BLaER1 (cell line): ENCODE measurements around the gene PARP11.
"Not testable (repeated sequence)": the region's sequence is repeated elsewhere in the genome, so short reads cannot be mapped to it uniquely, and the experiment has no call there.

Experiments
- H3K27ac ChIP-seq: shearing (Covaris generic); formaldehyde crosslinking; 2 replicates; pipeline ENCODE4 v1.8.1; 2022
- H3K27me3 ChIP-seq: shearing (Covaris generic); formaldehyde crosslinking; 2 replicates; pipeline ENCODE4 v1.8.1; 2022
- H3K36me3 ChIP-seq: shearing (Covaris generic); formaldehyde crosslinking; 2 replicates; pipeline ENCODE4 v1.8.1; 2022
- H3K4me1 ChIP-seq: shearing (Covaris generic); formaldehyde crosslinking; 2 replicates; pipeline ENCODE4 v1.8.1; 2022
- H3K4me2 ChIP-seq: shearing (Covaris generic); formaldehyde crosslinking; 2 replicates; pipeline ENCODE4 v1.8.1; 2022
- H3K4me3 ChIP-seq: shearing (Covaris generic); formaldehyde crosslinking; 2 replicates; pipeline ENCODE4 v1.8.1; 2022
- H3K9ac ChIP-seq: shearing (Covaris generic); formaldehyde crosslinking; 2 replicates; pipeline ENCODE4 v1.8.1; 2022
- H3K9me3 ChIP-seq: shearing (Covaris generic); formaldehyde crosslinking; 2 replicates; pipeline ENCODE4 v1.8.1; 2022
- H4K20me1 ChIP-seq: shearing (Covaris generic); formaldehyde crosslinking; 2 replicates; pipeline ENCODE4 v1.8.1; 2022
- Cebpa-rat ChIP-seq: shearing (Covaris generic); IDR thresholded peaks from 2 replicates; pipeline ENCODE4 v1.8.1; 2022

Gene PARP11

DNA sequence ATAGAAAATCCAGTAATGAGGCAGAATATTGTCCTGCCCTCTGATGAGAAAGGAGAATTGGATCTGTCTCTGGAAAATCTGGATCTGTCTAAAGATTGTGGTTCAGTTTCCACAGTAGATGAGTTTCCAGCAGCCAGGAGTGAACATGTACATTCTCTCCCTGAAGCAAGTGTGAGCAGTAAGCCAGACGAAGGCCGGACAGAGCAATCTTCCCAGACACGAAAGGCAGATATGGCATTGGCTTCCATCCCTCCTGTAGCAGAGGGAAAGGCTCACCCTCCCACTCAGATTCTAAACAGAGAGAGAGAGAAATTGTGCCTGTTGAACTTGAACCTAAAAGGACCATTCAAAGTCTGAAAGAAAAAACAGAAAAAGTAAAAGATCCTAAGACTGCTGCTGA, 31.4 kb downstream of the PARP11 start:
- peaks cover 13% of the 10 kb centered on the region for H3K9me3 ChIP-seq
- H4K20me1 ChIP-seq: no peaks in the 10 kb centered on the region
- no peaks in the 10 kb centered on the region for H3K27me3 ChIP-seq
- no peak overlapping the region for H3K27ac ChIP-seq
- peaks cover 10% of the 10 kb centered on the region for H3K36me3 ChIP-seq
- no peak overlapping the region for H3K4me3 ChIP-seq
- no peak overlapping the region for H3K4me2 ChIP-seq
- H3K4me1 ChIP-seq: 0 out of 2 replicates have a peak, but pooled peaks cover 5% of the 10 kb centered on the region
- no peak overlapping the region for H3K9ac ChIP-seq
- TF ChIP-seq Cebpa-rat: no peak

DNA sequence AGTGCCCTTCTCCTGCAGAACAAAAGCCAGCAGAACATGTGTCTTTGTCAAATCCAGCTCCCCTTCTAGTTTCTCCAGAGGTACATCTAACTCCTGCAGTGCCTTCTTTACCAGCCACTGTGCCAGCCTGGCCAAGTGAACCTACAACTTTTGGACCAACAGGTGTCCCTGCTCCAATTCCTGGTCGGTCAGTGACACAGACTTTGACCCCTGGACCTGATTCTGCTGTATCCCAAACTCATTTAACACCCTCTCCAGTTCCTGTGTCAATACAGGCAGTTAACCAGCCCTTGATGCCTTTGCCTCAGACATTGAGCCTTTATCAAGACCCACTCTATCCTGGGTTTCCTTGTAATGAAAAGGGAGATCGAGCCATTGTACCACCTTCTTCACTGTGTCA, 32.4 kb downstream of the PARP11 start:
- not testable (repeated sequence) for H3K9me3 ChIP-seq, H3K4me1 ChIP-seq

DNA sequence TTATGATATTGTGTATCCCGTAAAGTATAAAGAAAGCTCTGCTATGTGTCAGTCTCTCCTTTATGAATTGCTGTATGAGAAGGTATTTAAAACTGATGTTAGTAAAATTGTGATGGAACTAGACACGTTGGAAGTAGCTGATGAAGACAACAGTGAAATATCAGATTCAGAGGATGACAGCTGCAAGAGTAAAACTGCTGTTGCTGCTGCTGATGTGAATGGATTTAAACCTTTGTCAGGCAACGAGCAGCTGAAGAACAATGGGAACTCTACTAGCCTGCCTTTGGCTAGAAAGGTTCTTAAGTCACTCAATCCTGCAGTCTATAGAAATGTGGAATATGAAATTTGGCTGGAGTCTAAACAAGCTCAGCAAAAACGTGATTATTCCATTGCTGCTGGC, 33.5 kb downstream of the PARP11 start:
- H3K4me3 ChIP-seq, H4K20me1 ChIP-seq, H3K36me3 ChIP-seq, H3K4me1 ChIP-seq, H3K27ac ChIP-seq, H3K4me2 ChIP-seq, H3K9ac ChIP-seq, H3K9me3 ChIP-seq, H3K27me3 ChIP-seq: not testable (repeated sequence)

More for the DNA sequence above, 32.4 kb downstream of the PARP11 start:
- not testable (repeated sequence) for H3K9ac ChIP-seq, H3K27ac ChIP-seq, H3K4me2 ChIP-seq, H3K27me3 ChIP-seq, H4K20me1 ChIP-seq, H3K36me3 ChIP-seq, H3K4me3 ChIP-seq

DNA sequence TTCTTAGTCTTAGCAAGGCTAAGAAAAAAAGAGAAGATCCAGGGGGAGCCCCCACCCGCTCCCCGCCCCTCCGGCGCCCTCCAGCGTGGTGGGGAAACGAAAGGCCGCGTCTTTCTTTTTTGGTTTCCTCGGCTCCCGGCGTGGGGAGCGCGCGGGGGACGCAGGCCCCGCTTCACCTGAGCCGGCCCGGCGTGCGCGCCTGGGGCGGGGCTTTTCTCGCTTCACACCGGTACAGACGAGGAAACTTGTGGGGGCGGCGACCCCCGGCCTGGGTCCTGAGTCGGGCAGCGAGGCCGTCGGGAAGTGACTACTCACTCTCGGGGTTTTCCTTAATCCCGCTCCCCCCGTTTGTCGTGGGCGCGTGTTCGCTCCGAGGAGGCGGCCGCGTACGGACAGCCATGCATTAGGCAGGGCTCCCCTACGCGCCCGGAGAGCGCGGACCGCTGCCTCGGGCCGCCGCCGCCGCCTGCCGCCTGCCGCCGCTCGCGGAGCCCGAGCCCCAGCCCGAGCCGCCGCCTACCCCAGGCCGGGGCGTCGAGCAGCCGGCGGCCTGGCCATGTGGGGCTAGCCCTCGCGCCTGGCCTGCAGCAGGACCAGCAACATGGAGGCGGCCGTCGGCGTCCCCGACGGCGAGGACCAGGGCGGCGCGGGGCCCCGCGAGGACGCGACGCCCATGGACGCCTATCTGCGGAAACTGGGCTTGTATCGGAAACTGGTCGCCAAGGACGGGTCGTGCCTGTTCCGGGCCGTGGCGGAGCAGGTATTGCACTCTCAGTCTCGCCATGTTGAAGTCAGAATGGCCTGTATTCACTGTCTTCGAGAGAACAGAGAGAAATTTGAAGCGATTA, 34.3 kb downstream of the PARP11 start:
- not testable (repeated sequence) for H3K4me2 ChIP-seq, H3K4me3 ChIP-seq, H3K9ac ChIP-seq, H3K27ac ChIP-seq, H3K4me1 ChIP-seq, H3K27me3 ChIP-seq, H3K9me3 ChIP-seq, H3K36me3 ChIP-seq
- H4K20me1 ChIP-seq: peaks cover 13% of the 10 kb centered on the region; the same call in 1 of the 2 replicates

DNA sequence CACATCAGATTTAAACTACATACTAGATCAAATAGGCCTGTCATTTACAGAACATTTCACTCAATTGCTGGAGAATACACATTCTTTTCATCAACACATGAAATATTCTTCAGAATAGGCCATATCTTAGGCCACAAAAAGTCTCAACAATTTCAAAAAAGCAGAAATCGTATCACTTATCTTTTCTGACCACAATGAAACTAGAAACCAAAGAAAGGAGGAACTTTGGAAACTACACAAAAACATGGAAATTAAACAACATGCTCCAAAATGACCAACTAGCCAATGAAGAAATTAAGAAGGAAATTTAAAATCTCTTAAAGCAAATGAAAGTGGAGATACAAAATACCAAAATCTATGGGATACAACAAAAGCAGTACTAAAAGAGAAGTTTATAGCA, 35.1 kb downstream of the PARP11 start:
- TF ChIP-seq Cebpa-rat: no peak
- peaks cover 10% of the 10 kb centered on the region for H3K9me3 ChIP-seq
- H3K4me1 ChIP-seq: 0 out of 2 replicates have a peak, but pooled peaks cover 5% of the 10 kb centered on the region
- H3K4me3 ChIP-seq: no peak overlapping the region
- H3K9ac ChIP-seq: no peak overlapping the region
- no peak overlapping the region for H3K4me2 ChIP-seq
- H3K36me3 ChIP-seq: peaks cover 10% of the 10 kb centered on the region
- H4K20me1 ChIP-seq: peaks cover 22% of the 10 kb centered on the region
- H3K27ac ChIP-seq: no peak overlapping the region
- no peaks in the 10 kb centered on the region for H3K27me3 ChIP-seq

DNA sequence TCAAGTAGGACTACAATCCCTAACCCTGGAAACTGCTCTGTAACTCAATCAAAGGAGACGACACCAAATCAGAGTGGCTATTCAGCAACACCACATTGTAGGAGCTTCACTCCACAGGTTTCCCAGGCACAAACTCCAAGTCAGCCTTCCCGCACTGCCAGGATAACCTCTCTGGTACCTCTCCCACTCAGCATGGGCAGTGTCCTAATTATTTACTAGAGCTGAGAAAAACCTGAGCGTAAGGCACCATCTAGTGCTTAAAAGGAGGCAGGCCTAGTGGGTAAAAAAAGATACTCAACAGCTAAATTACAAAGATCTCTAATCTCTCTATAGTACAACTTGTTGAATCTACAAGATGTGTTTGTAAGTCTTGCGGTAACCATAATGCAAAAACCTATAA, 36.1 kb downstream of the PARP11 start:
- TF ChIP-seq Cebpa-rat: no peak
- no peak overlapping the region for H3K27ac ChIP-seq

DNA sequence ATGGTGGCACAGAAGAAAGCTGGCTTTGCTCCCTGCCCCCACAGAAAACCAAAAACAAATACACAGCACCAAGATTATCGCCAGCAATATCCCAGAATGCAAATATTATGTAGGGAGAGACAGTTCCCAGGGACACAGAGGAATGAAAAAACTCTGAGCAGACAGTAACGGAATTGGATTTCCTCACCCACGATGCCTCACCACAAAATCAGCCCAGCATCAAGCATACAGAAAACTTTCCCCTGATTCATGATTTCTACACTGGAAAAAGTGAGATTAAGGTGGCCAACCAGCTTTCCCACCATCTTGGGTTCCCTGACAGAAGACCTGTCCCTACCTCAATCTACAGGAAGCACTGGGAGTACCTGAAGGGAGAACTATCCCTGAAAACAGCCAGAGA, 36.6 kb downstream of the PARP11 start:
- Histone ChIP-seq H4K20me1 (peaks cover 26% of the 10 kb centered on the region), H3K27ac (no peak overlapping the region), H3K9me3 (peaks cover 10% of the 10 kb centered on the region), H3K9ac (no peak overlapping the region), H3K4me3 (no peak overlapping the region), H3K36me3 (peaks cover 10% of the 10 kb centered on the region), H3K4me1 (0 out of 2 replicates have a peak, but pooled peaks cover 5% of the 10 kb centered on the region), H3K27me3 (no peaks in the 10 kb centered on the region), H3K4me2 (no peak overlapping the region)
- TF ChIP-seq Cebpa-rat: no peak

More for the DNA sequence above, 36.1 kb downstream of the PARP11 start:
- Histone ChIP-seq H3K27me3 (no peaks in the 10 kb centered on the region), H3K4me3 (no peak overlapping the region), H3K36me3 (peaks cover 10% of the 10 kb centered on the region), H3K4me1 (0 out of 2 replicates have a peak, but pooled peaks cover 5% of the 10 kb centered on the region), H3K9ac (no peak overlapping the region), H3K9me3 (peaks cover 10% of the 10 kb centered on the region), H4K20me1 (peaks cover 26% of the 10 kb centered on the region), H3K4me2 (no peak overlapping the region)

DNA sequence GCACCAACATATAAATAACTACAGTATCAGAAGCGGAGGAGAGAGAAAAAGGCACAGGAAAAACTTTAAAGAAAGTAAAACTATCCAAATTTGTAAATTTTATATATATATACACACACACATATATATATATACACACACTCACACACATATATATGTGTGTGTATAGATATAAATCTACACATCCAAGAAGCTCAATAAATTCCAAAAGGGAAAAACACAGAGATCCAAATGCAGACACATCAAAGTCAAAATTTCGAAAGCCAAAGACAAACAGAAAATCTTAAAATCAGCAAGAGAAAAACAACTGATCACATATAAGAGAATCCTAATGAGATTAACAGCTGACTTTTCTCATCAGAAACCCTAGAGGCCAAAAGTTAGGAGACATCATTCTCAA, 37.3 kb downstream of the PARP11 start:
- TF ChIP-seq Cebpa-rat: no peak
- Histone ChIP-seq H3K4me3 (no peak overlapping the region), H3K9ac (no peak overlapping the region), H3K27ac (no peak overlapping the region), H3K4me2 (no peak overlapping the region), H3K4me1 (0 out of 2 replicates have a peak, but pooled peaks cover 5% of the 10 kb centered on the region), H4K20me1 (peaks cover 26% of the 10 kb centered on the region), H3K9me3 (peaks cover 10% of the 10 kb centered on the region), H3K27me3 (no peaks in the 10 kb centered on the region), H3K36me3 (peaks cover 10% of the 10 kb centered on the region)

DNA sequence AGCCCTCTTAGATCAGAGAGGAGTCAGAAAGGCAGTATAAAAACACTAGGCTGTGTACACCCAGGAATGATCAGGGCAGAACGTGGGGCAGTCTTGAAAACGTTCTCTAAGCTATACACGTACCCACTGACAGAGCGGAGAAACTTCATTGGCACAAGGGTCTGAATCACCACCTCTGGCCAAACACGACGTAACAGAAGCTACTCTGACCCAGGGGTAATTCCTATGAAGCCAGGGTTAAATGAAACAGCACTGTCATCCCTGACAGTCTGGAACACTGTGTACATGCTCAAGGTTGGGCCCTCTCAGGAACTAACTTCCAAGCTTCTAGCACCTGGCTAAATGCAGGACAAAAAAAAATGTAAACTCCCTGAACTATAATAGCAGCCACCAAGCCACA, 38.4 kb downstream of the PARP11 start:
- H3K27ac ChIP-seq: no peak overlapping the region
- TF ChIP-seq Cebpa-rat: no peak
- no peak overlapping the region for H3K4me2 ChIP-seq
- H3K4me3 ChIP-seq: no peak overlapping the region
- peaks cover 10% of the 10 kb centered on the region for H3K36me3 ChIP-seq
- H3K27me3 ChIP-seq: no peaks in the 10 kb centered on the region
- no peak overlapping the region for H3K9ac ChIP-seq
- peaks cover 10% of the 10 kb centered on the region for H3K9me3 ChIP-seq
- 0 out of 2 replicates have a peak, but pooled peaks cover 5% of the 10 kb centered on the region for H3K4me1 ChIP-seq
- H4K20me1 ChIP-seq: peaks cover 26% of the 10 kb centered on the region

DNA sequence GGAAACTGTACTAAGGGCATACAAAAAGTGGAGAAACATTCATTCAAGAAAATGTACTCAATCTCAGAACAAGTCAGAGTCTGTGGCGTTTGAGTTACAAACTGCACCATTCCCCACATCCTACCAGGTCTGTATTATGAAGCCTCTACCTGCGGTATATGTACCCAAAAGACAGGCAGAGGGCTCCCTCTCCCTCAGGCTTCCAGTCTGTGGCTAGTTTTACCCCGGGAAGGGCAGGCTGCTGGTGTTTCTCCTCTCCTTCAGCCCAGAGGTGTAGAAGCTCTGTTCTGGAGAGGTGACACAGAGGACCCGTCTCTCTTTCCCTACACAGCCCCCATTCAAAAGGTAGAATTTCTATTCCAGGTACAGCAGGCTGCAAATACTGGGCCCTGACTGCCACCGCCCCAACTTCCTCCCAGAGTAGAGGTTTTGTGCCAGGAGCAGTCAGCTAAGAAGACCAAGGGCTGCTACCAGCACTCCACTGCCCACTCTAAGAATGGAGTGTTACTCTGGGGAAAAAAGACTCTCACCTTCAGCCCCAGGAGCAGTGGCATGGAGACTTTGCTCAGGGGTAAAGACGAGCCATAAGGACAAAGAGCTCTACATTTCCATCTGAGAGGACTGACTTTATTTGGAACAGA, 39.4 kb downstream of the PARP11 start:
- peaks cover 3% of the 10 kb centered on the region for H3K9me3 ChIP-seq
- H4K20me1 ChIP-seq: peaks cover 26% of the 10 kb centered on the region
- no peaks in the 10 kb centered on the region for H3K27me3 ChIP-seq
- peaks cover 7% of the 10 kb centered on the region for H3K36me3 ChIP-seq
- H3K4me1 ChIP-seq: 0 out of 2 replicates have a peak, but pooled peaks cover 5% of the 10 kb centered on the region
- H3K9ac ChIP-seq: no peak overlapping the region
- H3K4me3 ChIP-seq: no peak overlapping the region
- H3K27ac ChIP-seq: no peak overlapping the region
- no peak for TF ChIP-seq Cebpa-rat
- no peak overlapping the region for H3K4me2 ChIP-seq
